IMR-90 (cell line): ENCODE measurements around the gene SPDEF. TPM values are rescaled to one million over a fixed set of nuclear protein-coding genes. Genes with fewer than 3 reads are reported as not detected.

ENCODE experiments used
- ATAC-seq: fragments of 200-7000 bp; cut with Tn5 transposase; 2 replicates; pipeline ENCODE4 v1.9.1; 2020; ENCODE audit warnings: low read depth, mild to moderate bottlenecking, moderate library complexity
- Bru-seq: library from RNA; stranded (reverse); fragments of 400-500 nt; gene quantifications from one replicate; lab custom pipeline; 2021; lab: Mats Ljungman, UMichigan
- BruChase-seq, 2 experiments: library from RNA; stranded (reverse); fragments of 400-500 nt; gene quantifications; one replicate each; lab custom pipeline; 2021; lab: Mats Ljungman, UMichigan
- BruUV-seq: library from RNA; stranded (reverse); fragments of 400-500 nt; replicated peaks from 2 replicates; lab custom pipeline; 2021; lab: Mats Ljungman, UMichigan
- CTCF ChIA-PET: fragments of 300-600 bp; formaldehyde crosslinking; extraction: SDS; loops from one replicate; lab custom pipeline; 2021; ENCODE audit warnings: antibody characterized with exemption; lab: Yijun Ruan, JAX
- POLR2A ChIA-PET: fragments of 300-600 bp; sonication (Branson Sonifier 250); formaldehyde crosslinking; loops from one replicate; lab custom pipeline; 2022; ENCODE audit warnings: antibody characterized with exemption; ENCODE audit not compliant: unreplicated experiment; lab: Charles Lee
- DNase-seq: peaks from one replicate; pipeline ENCODE4 v3.0.0; 2013
- H2AFZ ChIP-seq: replicated peaks from 2 replicates; pipeline ENCODE3; 2013; ENCODE audit warnings: low read length, mild to moderate bottlenecking; ENCODE audit not compliant: poor library complexity
- H2AK5ac ChIP-seq: 2 replicates; pipeline ENCODE4 v1.6.1; 2013; ENCODE audit warnings: low read depth, low read length, inconsistent platforms
- H2AK9ac ChIP-seq: replicated peaks from 2 replicates; pipeline ENCODE3; 2013; ENCODE audit warnings: mild to moderate bottlenecking, low read depth, low read length, moderate library complexity; ENCODE audit not compliant: poor library complexity
- H2BK120ac ChIP-seq: 2 replicates; pipeline ENCODE4 v1.6.1; 2013; ENCODE audit warnings: low read depth, low read length, inconsistent platforms
- H2BK15ac ChIP-seq: 3 replicates; pipeline ENCODE4 v1.6.1; 2013; ENCODE audit warnings: low read depth, low read length, inconsistent platforms
- H2BK20ac ChIP-seq: 2 replicates; pipeline ENCODE4 v1.6.1; 2013; ENCODE audit warnings: low read depth, mild to moderate bottlenecking, inconsistent platforms, low read length, moderate library complexity
- H2BK5ac ChIP-seq: 2 replicates; pipeline ENCODE4 v1.6.1; 2013; ENCODE audit warnings: mild to moderate bottlenecking, low read depth, low read length, inconsistent platforms; ENCODE audit not compliant: poor library complexity, severe bottlenecking
- H3K14ac ChIP-seq: replicated peaks from 2 replicates; pipeline ENCODE4 v1.6.1; 2013; ENCODE audit warnings: low read depth, low read length, inconsistent platforms
- H3K18ac ChIP-seq: 2 replicates; pipeline ENCODE4 v1.6.1; 2013; ENCODE audit warnings: low read depth, low read length, control low read depth
- H3K23ac ChIP-seq: 2 replicates; pipeline ENCODE4 v1.6.1; 2013; ENCODE audit warnings: low read depth, low read length, inconsistent platforms
- H3K27ac ChIP-seq: 2 replicates; pipeline ENCODE4 v1.5.1; 2013; ENCODE audit warnings: mild to moderate bottlenecking, control low read depth, low read length; ENCODE audit not compliant: insufficient read depth
- H3K27me3 ChIP-seq: 2 replicates; pipeline ENCODE4 v1.6.1; 2013; ENCODE audit warnings: low read length; ENCODE audit not compliant: control insufficient read depth, insufficient read depth
- H3K36me3 ChIP-seq: 2 replicates; pipeline ENCODE4 v1.6.1; 2013; ENCODE audit warnings: low read length, mixed read lengths; ENCODE audit not compliant: control insufficient read depth, insufficient read depth
- H3K4ac ChIP-seq: 2 replicates; pipeline ENCODE4 v1.6.1; 2013; ENCODE audit warnings: low read depth, low read length, inconsistent platforms
- H3K4me1 ChIP-seq: 2 replicates; pipeline ENCODE4 v1.6.1; 2013; ENCODE audit warnings: low read length, mixed read lengths; ENCODE audit not compliant: control insufficient read depth, insufficient read depth
- H3K4me2 ChIP-seq: 2 replicates; pipeline ENCODE4 v1.6.1; 2013; ENCODE audit warnings: low read depth, mild to moderate bottlenecking, control low read depth, low read length, moderate library complexity
- H3K4me3 ChIP-seq: 2 replicates; pipeline ENCODE4 v1.5.1; 2013; ENCODE audit warnings: low read depth, mild to moderate bottlenecking, control low read depth, low read length, moderate library complexity; ENCODE audit not compliant: insufficient read depth
- H3K56ac ChIP-seq: 2 replicates; pipeline ENCODE4 v1.6.1; 2013; ENCODE audit warnings: low read length, inconsistent platforms; ENCODE audit not compliant: insufficient read depth; ENCODE audit errors: extremely low read depth
- H3K79me1 ChIP-seq, 2 experiments: 2 replicates each; pipeline ENCODE4 v1.6.1; 2013; ENCODE audit warnings: low read length in 2 of 2, inconsistent platforms in 1 of 2, low read depth in 1 of 2
- H3K9ac ChIP-seq: 2 replicates; pipeline ENCODE4 v1.6.1; 2013; ENCODE audit warnings: low read depth, low read length, control low read depth
- H3K9me1 ChIP-seq: 2 replicates; pipeline ENCODE4 v1.6.1; 2013; ENCODE audit warnings: low read length, inconsistent platforms; ENCODE audit not compliant: insufficient read depth
- H3K9me3 ChIP-seq: 2 replicates; pipeline ENCODE4 v1.6.1; 2013; ENCODE audit warnings: low read length; ENCODE audit not compliant: control insufficient read depth, insufficient read depth
- H4K20me1 ChIP-seq: 2 replicates; pipeline ENCODE4 v1.6.1; 2013; ENCODE audit warnings: low read length, inconsistent platforms; ENCODE audit not compliant: insufficient read depth
- H4K5ac ChIP-seq: 2 replicates; pipeline ENCODE4 v1.6.1; 2013; ENCODE audit warnings: mild to moderate bottlenecking, low read depth, low read length, control low read depth
- H4K8ac ChIP-seq, 2 experiments: 2 replicates each; pipeline ENCODE4 v1.6.1; 2013; ENCODE audit warnings: low read depth in 2 of 2, low read length in 2 of 2, control low read depth in 1 of 2, inconsistent platforms in 1 of 2
- H4K91ac ChIP-seq: 2 replicates; pipeline ENCODE4 v1.6.1; 2013; ENCODE audit warnings: low read depth, low read length, inconsistent platforms; ENCODE audit not compliant: insufficient read depth
- BHLHE40 ChIP-seq: fragments of 150-350 bp; IDR thresholded peaks from 2 replicates; pipeline ENCODE4 v1.6.1; 2016; ENCODE audit warnings: mild to moderate bottlenecking, low read depth, low read length
- CEBPB ChIP-seq: IDR thresholded peaks from 2 replicates; pipeline ENCODE4 v1.6.1; 2012; ENCODE audit warnings: low read depth, low read length, improper control_type of control experiment
- CHD1 ChIP-seq: IDR thresholded peaks from 2 replicates; pipeline ENCODE4 v1.6.1; 2012; ENCODE audit warnings: low read depth, low read length, improper control_type of control experiment
- CTCF ChIP-seq: conservative IDR thresholded peaks from 2 replicates; pipeline ENCODE4 v1.5.1; 2012; ENCODE audit warnings: mild to moderate bottlenecking, low read depth, low read length, improper control_type of control experiment
- ELK1 ChIP-seq: fragments of 150-350 bp; IDR thresholded peaks from 2 replicates; pipeline ENCODE4 v1.6.1; 2016; ENCODE audit warnings: low read depth, mild to moderate bottlenecking, low read length, moderate library complexity, borderline replicate concordance
- FOS ChIP-seq: fragments of 150-350 bp; IDR thresholded peaks from 2 replicates; pipeline ENCODE4 v1.6.1; 2016; ENCODE audit warnings: low read depth, low read length
- MAFK ChIP-seq: IDR thresholded peaks from 2 replicates; pipeline ENCODE4 v1.6.1; 2012; ENCODE audit warnings: low read depth, low read length, improper control_type of control experiment
- MAZ ChIP-seq: IDR thresholded peaks from 2 replicates; pipeline ENCODE4 v1.6.1; 2012; ENCODE audit warnings: low read depth, mild to moderate bottlenecking, low read length, improper control_type of control experiment, moderate library complexity, borderline replicate concordance
- MXI1 ChIP-seq: IDR thresholded peaks from 2 replicates; pipeline ENCODE4 v1.6.1; 2012; ENCODE audit warnings: low read depth, mild to moderate bottlenecking, low read length, moderate library complexity, borderline replicate concordance
- NFE2L2 ChIP-seq: fragments of 150-350 bp; IDR thresholded peaks from 2 replicates; pipeline ENCODE4 v1.6.1; 2016; ENCODE audit warnings: low read depth, mild to moderate bottlenecking, low read length
- POLR2A ChIP-seq: IDR thresholded peaks from 2 replicates; pipeline ENCODE4 v1.6.1; 2012; ENCODE audit warnings: mild to moderate bottlenecking, low read depth, low read length
- RAD21 ChIP-seq: IDR thresholded peaks from 2 replicates; pipeline ENCODE4 v1.6.1; 2012; ENCODE audit warnings: low read length, improper control_type of control experiment
- RFX5 ChIP-seq: IDR thresholded peaks from 2 replicates; pipeline ENCODE4 v1.8.0; 2012; ENCODE audit warnings: low read depth, mild to moderate bottlenecking, low read length, moderate library complexity
- SMC3 ChIP-seq: fragments of 150-350 bp; IDR thresholded peaks from 2 replicates; pipeline ENCODE4 v1.6.1; 2016; ENCODE audit warnings: low read depth, mild to moderate bottlenecking, antibody characterized with exemption, low read length, moderate library complexity
- USF2 ChIP-seq: fragments of 150-350 bp; IDR thresholded peaks from 2 replicates; pipeline ENCODE4 v1.6.1; 2017; ENCODE audit warnings: mild to moderate bottlenecking, antibody characterized with exemption, low read length, low read depth
- WGBS, 2 experiments: methylation state at CpG; one replicate each; pipeline versions ENCODE4 v1.1.5 to v1.1.7; 2013; ENCODE audit warnings: missing lambda C conversion rate in 2 of 2; ENCODE audit not compliant: insufficient read length in 1 of 2; ENCODE audit errors: extremely low coverage in 2 of 2; 5-methylcytosine and 5-hydroxymethylcytosine counted together
- dilution Hi-C: fragments of 300-500 bp; cut with HindIII; formaldehyde crosslinking; loops from one replicate; pipeline ENCODE4 v1.14.3; 2018; ENCODE audit warnings: low sequenced_read_pairs; ENCODE audit not compliant: unreplicated experiment
- in situ Hi-C: fragments of 300-500 bp; cut with MboI; formaldehyde crosslinking; loops from 3 replicates; pipeline ENCODE4 v1.14.3; 2019; ENCODE audit warnings: low sequenced_read_pairs, inconsistent platforms, mixed read lengths
- intact Hi-C: fragments of 100-400 bp; cut with micrococcal nuclease; formaldehyde crosslinking; loops from 2 replicates; pipeline ENCODE4 v1.10.0; 2022
- long read RNA-seq: library from polyadenylated mRNA; unstranded; transcript quantifications from one replicate; pipeline ENCODE4 v2.0.0, GENCODE V29; 2021; ENCODE audit not compliant: unreplicated experiment
- polyA plus RNA-seq, 3 experiments: library from polyadenylated mRNA; depleted of rRNA; stranded (reverse); fragments of >200 nt; gene quantifications; 2 replicates each; pipeline ENCODE4 v1.2.3, GENCODE V29; 2012; ENCODE audit warnings: low replicate concordance in 1 of 3
- total RNA-seq: library from RNA; depleted of rRNA; stranded (reverse); fragments of >200 nt; gene quantifications from 2 replicates; pipeline ENCODE4 v1.2.3, GENCODE V29; 2012; rRNA removed

SPDEF gene
- total RNA-seq = not detected in 2 replicates
- polyA plus RNA-seq (2012; rRNA removed) = 0.04 and 0.05 TPM in 2 replicates
- 0.05 TPM in 2 replicates for polyA plus RNA-seq (2012; cell fraction: cytosol; rRNA removed)
- polyA plus RNA-seq (2012; cell fraction: nucleus; rRNA removed; ENCODE audit: low replicate concordance) = 0.18 and 0.37 TPM in 2 replicates
- Bru-seq, nascent RNA = percentile 26 among the genes with signal in this experiment
- BruChase-seq, experiment 1, labeled RNA remaining after a 6-hour chase = percentile 22 among the genes with signal in this experiment
- percentile 30 among the genes with signal in this experiment for BruChase-seq, experiment 2, labeled RNA remaining after a 2-hour chase
- long read RNA-seq = 0 reads

- WGBS, 2 experiments = 100% methylated on average over 1 of the region's 6 CpGs; no CpG with 5 or more reads in 1 of the 2 experiments
- Histone ChIP-seq H4K91ac (no peak within 1 kb of the TSS), H3K56ac (no peak within 1 kb of the TSS), H2AFZ (peak within 1 kb of the TSS; percentile 23), H3K36me3 (no peaks in the 10 kb centered on the region), H2BK5ac (no peak within 1 kb of the TSS), H3K4me1 (peaks cover 6% of the 10 kb centered on the region), H2AK9ac (peak within 1 kb of the TSS; percentile 39), H3K9me1 (peaks cover 2% of the 10 kb centered on the region; the same call in 1 of the 2 replicates), H3K4me3 (no peak within 1 kb of the TSS), H3K27ac (no peak within 1 kb of the TSS), H3K23ac (no peak within 1 kb of the TSS), H3K4me2 (no peak within 1 kb of the TSS), H2BK120ac (no peak within 1 kb of the TSS), H3K4ac (no peak within 1 kb of the TSS), H3K79me1 (no peaks in the 10 kb centered on the region), H2BK15ac (no peak within 1 kb of the TSS), H3K9me3 (peaks cover 4% of the 10 kb centered on the region; the same call in 1 of the 2 replicates), H4K20me1 (no peaks in the 10 kb centered on the region), H2BK20ac (no peak within 1 kb of the TSS), H3K18ac (no peak within 1 kb of the TSS), H3K27me3 (peaks cover 12% of the 10 kb centered on the region), H4K5ac (no peak within 1 kb of the TSS), H2AK5ac (no peak within 1 kb of the TSS), H3K9ac (no peak within 1 kb of the TSS), H3K14ac (no peak within 1 kb of the TSS; the same call in 1 of the 2 replicates), H4K8ac (no peak within 1 kb of the TSS)
- no peak for DNase-seq
- in situ Hi-C loops = no loop called here
- intact Hi-C loops = no loop called here
- ChIA-PET CTCF (no interaction called here), POLR2A (no interaction called here)
- no peak for ATAC-seq
- dilution Hi-C loops = no loop called here
- no TSS peak for BruUV-seq
- no peak for TF ChIP-seq CHD1
- TF ChIP-seq MAFK = no peak
- TF ChIP-seq SMC3 = no peak
- no peak for TF ChIP-seq NFE2L2
- TF ChIP-seq ELK1 = no peak
- TF ChIP-seq FOS = no peak
- TF ChIP-seq BHLHE40 = no peak
- TF ChIP-seq MAZ = no peak
- TF ChIP-seq RAD21 = no peak
- TF ChIP-seq RFX5 = no peak
- no peak for TF ChIP-seq USF2
- TF ChIP-seq MXI1 = no peak
- TF ChIP-seq POLR2A = no peak
- no peak for TF ChIP-seq CEBPB
- no peak for TF ChIP-seq CTCF
These were observed at the start of gene SPDEF for GRCh38 chr6:34556031-34556471. Gene SPDEF, minus strand, starts transcription at chr6:34556329. Its CDS starts 11,874 bp downstream, at chr6:34544455.
